GM23338 (cell line): Measurements from ENCODE around the gene RPL41.

Source experiments
- CREB1 ChIP-seq: fragments of 250-450 bp; sonication (Bioruptor Pico); IDR thresholded peaks from 2 replicates; pipeline ENCODE4 v1.5.0; 2020; ENCODE audit warnings: low read depth, mild to moderate bottlenecking, moderate library complexity
- TF ChIP-seq, protein P1 (sequence below), 2 experiments: fragments of 200-600 bp in 1 of 2; sonication (generic) in 1 of 2; conservative IDR thresholded peaks; 2 replicates each; pipeline versions ENCODE4 v1.5.1 to v1.6.1; 2016 to 2017; ENCODE audit warnings: antibody characterized with exemption in 2 of 2, low read depth in 2 of 2, mild to moderate bottlenecking in 2 of 2, moderate library complexity in 1 of 2

DNA sequence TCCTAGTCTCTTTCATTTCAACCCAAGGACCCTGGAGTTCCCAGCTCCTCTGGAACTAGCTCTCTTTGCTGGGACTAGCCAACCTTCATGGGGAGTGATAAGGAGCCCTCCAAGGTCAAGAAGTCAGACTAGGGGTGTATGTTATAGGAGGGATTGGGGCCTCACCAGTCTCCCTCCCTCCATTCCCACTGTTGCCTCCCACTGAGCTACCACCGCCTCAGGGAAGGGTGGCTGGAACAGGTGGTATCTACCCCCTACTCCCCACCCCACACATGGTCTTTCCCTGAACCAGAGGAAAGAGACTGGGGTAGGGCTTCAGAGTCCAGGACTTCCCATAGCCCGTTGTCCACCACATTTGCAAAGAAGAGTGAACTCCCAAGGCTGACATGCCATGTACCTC is 34.1 kb upstream of the RPL41 start:
- no peak for TF ChIP-seq CREB1 (CRISPR knock-in tag)
- TF ChIP-seq, protein P1, sequence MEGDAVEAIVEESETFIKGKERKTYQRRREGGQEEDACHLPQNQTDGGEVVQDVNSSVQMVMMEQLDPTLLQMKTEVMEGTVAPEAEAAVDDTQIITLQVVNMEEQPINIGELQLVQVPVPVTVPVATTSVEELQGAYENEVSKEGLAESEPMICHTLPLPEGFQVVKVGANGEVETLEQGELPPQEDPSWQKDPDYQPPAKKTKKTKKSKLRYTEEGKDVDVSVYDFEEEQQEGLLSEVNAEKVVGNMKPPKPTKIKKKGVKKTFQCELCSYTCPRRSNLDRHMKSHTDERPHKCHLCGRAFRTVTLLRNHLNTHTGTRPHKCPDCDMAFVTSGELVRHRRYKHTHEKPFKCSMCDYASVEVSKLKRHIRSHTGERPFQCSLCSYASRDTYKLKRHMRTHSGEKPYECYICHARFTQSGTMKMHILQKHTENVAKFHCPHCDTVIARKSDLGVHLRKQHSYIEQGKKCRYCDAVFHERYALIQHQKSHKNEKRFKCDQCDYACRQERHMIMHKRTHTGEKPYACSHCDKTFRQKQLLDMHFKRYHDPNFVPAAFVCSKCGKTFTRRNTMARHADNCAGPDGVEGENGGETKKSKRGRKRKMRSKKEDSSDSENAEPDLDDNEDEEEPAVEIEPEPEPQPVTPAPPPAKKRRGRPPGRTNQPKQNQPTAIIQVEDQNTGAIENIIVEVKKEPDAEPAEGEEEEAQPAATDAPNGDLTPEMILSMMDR (conservative IDR thresholded peaks at IDR 0.05; ENCODE audit: low read depth in 2 of 2), result no peak
